Upper lobe of right lung (tissue), 1 donor: ENCODE data around the gene MERTK. TPM values are rescaled to one million over a fixed set of nuclear protein-coding genes. Genes with fewer than 3 reads are reported as not detected.
"Not testable (repeated sequence)": the region's sequence is repeated elsewhere in the genome, so short reads cannot be mapped to it uniquely, and the experiment has no call there.

Source experiments
- ATAC-seq: fragments of 200-7000 bp; cut with Tn5 transposase; one replicate; pipeline ENCODE4 v1.9.1; 2020; ENCODE audit warnings: mild to moderate bottlenecking, moderate library complexity
- DNase-seq: peaks from one replicate; pipeline ENCODE4 v3.0.0-alpha.2; 2020
- H3K27ac ChIP-seq: fragments of 200-600 bp; one replicate; pipeline ENCODE4 v1.8.0; 2022
- H3K27me3 ChIP-seq: fragments of 200-600 bp; one replicate; pipeline ENCODE4 v1.8.0; 2022; ENCODE audit warnings: mild to moderate bottlenecking
- H3K36me3 ChIP-seq: fragments of 200-600 bp; one replicate; pipeline ENCODE4 v1.8.0; 2022
- H3K4me1 ChIP-seq: fragments of 200-600 bp; one replicate; pipeline ENCODE4 v1.8.0; 2022
- H3K4me3 ChIP-seq: fragments of 200-600 bp; one replicate; pipeline ENCODE4 v1.8.0; 2022; ENCODE audit warnings: mild to moderate bottlenecking
- H3K9me3 ChIP-seq: fragments of 200-600 bp; one replicate; pipeline ENCODE4 v1.8.0; 2022
- CTCF ChIP-seq: fragments of 200-600 bp; IDR thresholded peaks from one replicate; pipeline ENCODE4 v1.8.0; 2022; ENCODE audit warnings: antibody characterized with exemption
- intact Hi-C: fragments of 100-400 bp; cut with DNase I; formaldehyde crosslinking; loops from one replicate; pipeline ENCODE4 v1.11.0; 2022
- total RNA-seq: library from RNA; stranded (reverse); fragmentation: NEBNext Ultra II Directional; extraction: Animal tissue kit (Norgen Biotek cat#: 25700); gene quantifications from one replicate; pipeline ENCODE4 v1.2.1, GENCODE V29; 2021
- donor health status: DM: no; HTN: yes; CAD: no; lungs with severe emphysema.

The MERTK gene
- total RNA-seq, 1 donor from 2014 or later, result 17.3 TPM

- peaks cover 35% of the 10 kb centered on the region for H3K4me1 ChIP-seq
Measured at GRCh38 chr2:111908578-111908977, 10.2 kb downstream of the MERTK start.

GRCh38 chr2:111909079-111909478, 10.7 kb downstream of the MERTK start:
- Histone ChIP-seq H3K27me3 (no peaks in the 10 kb centered on the region), H3K4me3 (no peak overlapping the region), H3K27ac (no peak overlapping the region), H3K9me3 (no peaks in the 10 kb centered on the region), H3K36me3 (no peaks in the 10 kb centered on the region), H3K4me1 (peaks cover 35% of the 10 kb centered on the region)
- intact Hi-C loops, result no loop called here
- DNase-seq (no peak), ATAC-seq (no peak)
- no peak for TF ChIP-seq CTCF

More at GRCh38 chr2:111908578-111908977, 10.2 kb downstream of the MERTK start:
- no peaks in the 10 kb centered on the region for H3K36me3 ChIP-seq
- H3K27me3 ChIP-seq, result no peaks in the 10 kb centered on the region
- intact Hi-C loops, result no loop called here
- DNase-seq (no peak), ATAC-seq (no peak)
- TF ChIP-seq CTCF, result no peak
- no peak overlapping the region for H3K4me3 ChIP-seq
- H3K27ac ChIP-seq, result no peak overlapping the region
- no peaks in the 10 kb centered on the region for H3K9me3 ChIP-seq

GRCh38 chr2:111909997-111910396, 11.6 kb downstream of the MERTK start:
- H3K4me3 ChIP-seq, ATAC-seq, H3K36me3 ChIP-seq, DNase-seq, H3K27ac ChIP-seq, H3K27me3 ChIP-seq, H3K9me3 ChIP-seq, intact Hi-C loops: not testable (repeated sequence)
- H3K4me1 ChIP-seq, result peaks cover 30% of the 10 kb centered on the region

GRCh38 chr2:111910609-111911277, 12.3 kb downstream of the MERTK start:
- no peak for DNase-seq
- intact Hi-C loops, result no loop called here
- Histone ChIP-seq H3K27me3 (no peaks in the 10 kb centered on the region), H3K9me3 (no peaks in the 10 kb centered on the region), H3K27ac (no peak overlapping the region), H3K36me3 (no peaks in the 10 kb centered on the region), H3K4me3 (no peak overlapping the region), H3K4me1 (peaks cover 27% of the 10 kb centered on the region)
- TF ChIP-seq CTCF, result no peak
- peak; percentile 45 for ATAC-seq

- H3K27me3 ChIP-seq, H3K4me3 ChIP-seq, intact Hi-C loops, H3K27ac ChIP-seq, ATAC-seq, H3K9me3 ChIP-seq, H3K36me3 ChIP-seq, DNase-seq: not testable (repeated sequence)
- H3K4me1 ChIP-seq, result peaks cover 20% of the 10 kb centered on the region
Measured at GRCh38 chr2:111911295-111911977, 13.0 kb downstream of the MERTK start.

GRCh38 chr2:111912547-111912946, 14.1 kb downstream of the MERTK start:
- H3K4me1 ChIP-seq, result peaks cover 9% of the 10 kb centered on the region
- no peaks in the 10 kb centered on the region for H3K9me3 ChIP-seq
- intact Hi-C loops, result no loop called here

More at GRCh38 chr2:111912547-111912946, 14.1 kb downstream of the MERTK start:
- Histone ChIP-seq H3K27ac (no peak overlapping the region), H3K4me3 (no peak overlapping the region), H3K27me3 (no peaks in the 10 kb centered on the region), H3K36me3 (no peaks in the 10 kb centered on the region)
- DNase-seq (no peak), ATAC-seq (no peak)
- TF ChIP-seq CTCF, result no peak
